KMS-11 (cell line): ENCODE data around the gene TMPRSS3.

Experiments
- H2AFZ ChIP-seq: fragments of 200-600 bp; sonication (generic); 2 replicates; pipeline ENCODE4 v1.6.1; 2016; ENCODE audit warnings: antibody characterized with exemption, mixed run types, low read depth
- H3K27ac ChIP-seq: fragments of 200-600 bp; sonication (generic); 2 replicates; pipeline ENCODE4 v1.6.1; 2016; ENCODE audit warnings: mild to moderate bottlenecking, mixed run types
- H3K27me3 ChIP-seq: fragments of 200-600 bp; sonication (generic); 2 replicates; pipeline ENCODE4 v1.6.1; 2017; ENCODE audit warnings: mild to moderate bottlenecking, low read depth, mixed run types, moderate library complexity; ENCODE audit not compliant: insufficient read depth
- H3K36me3 ChIP-seq: fragments of 200-600 bp; sonication (generic); 2 replicates; pipeline ENCODE4 v1.6.1; 2017; ENCODE audit warnings: mild to moderate bottlenecking, mixed run types; ENCODE audit not compliant: insufficient read depth
- H3K4me1 ChIP-seq: fragments of 200-600 bp; sonication (generic); 2 replicates; pipeline ENCODE4 v1.6.1; 2016; ENCODE audit warnings: mild to moderate bottlenecking, low read depth, mixed run types; ENCODE audit not compliant: poor library complexity, severe bottlenecking
- H3K4me2 ChIP-seq: fragments of 200-600 bp; sonication (generic); 2 replicates; pipeline ENCODE4 v1.7.0; 2016; ENCODE audit warnings: mild to moderate bottlenecking, mixed run types
- H3K4me3 ChIP-seq: fragments of 200-600 bp; sonication (generic); IDR thresholded peaks from 2 replicates; pipeline ENCODE4 v1.6.1; 2017; ENCODE audit warnings: low read depth, low read length, mixed read lengths; ENCODE audit not compliant: insufficient read depth
- H3K79me2 ChIP-seq: fragments of 200-600 bp; sonication (generic); 2 replicates; pipeline ENCODE4 v1.6.1; 2016; ENCODE audit warnings: low read depth, mixed run types; ENCODE audit not compliant: insufficient read depth
- H3K9ac ChIP-seq: fragments of 200-600 bp; sonication (generic); 2 replicates; pipeline ENCODE4 v1.6.1; 2016; ENCODE audit warnings: mild to moderate bottlenecking, mixed run types
- H4K20me1 ChIP-seq: fragments of 200-600 bp; sonication (generic); 2 replicates; pipeline ENCODE4 v1.6.1; 2016; ENCODE audit warnings: mild to moderate bottlenecking, mixed run types; ENCODE audit not compliant: insufficient read depth
- CTCF ChIP-seq: fragments of 200-600 bp; sonication (generic); conservative IDR thresholded peaks from 2 replicates; pipeline ENCODE4 v1.6.1; 2017; ENCODE audit warnings: low read depth, mild to moderate bottlenecking, antibody characterized with exemption, low read length, moderate library complexity, mixed read lengths

The TMPRSS3 gene

GRCh38 chr21:42376338-42376982 is 19.4 kb downstream of the TMPRSS3 start:
- no peaks in the 10 kb centered on the region for H3K4me1 ChIP-seq
- no peak for TF ChIP-seq CTCF
- no peaks in the 10 kb centered on the region for H3K36me3 ChIP-seq
- H3K27ac ChIP-seq = no peak overlapping the region
- no peaks in the 10 kb centered on the region for H4K20me1 ChIP-seq
- H3K4me2 ChIP-seq = no peak overlapping the region
- no peak overlapping the region for H3K9ac ChIP-seq
- H3K79me2 ChIP-seq = no peaks in the 10 kb centered on the region
- H3K4me3 ChIP-seq = no peak overlapping the region
- no peak overlapping the region for H2AFZ ChIP-seq
- peaks cover 68% of the 10 kb centered on the region for H3K27me3 ChIP-seq

DNA sequence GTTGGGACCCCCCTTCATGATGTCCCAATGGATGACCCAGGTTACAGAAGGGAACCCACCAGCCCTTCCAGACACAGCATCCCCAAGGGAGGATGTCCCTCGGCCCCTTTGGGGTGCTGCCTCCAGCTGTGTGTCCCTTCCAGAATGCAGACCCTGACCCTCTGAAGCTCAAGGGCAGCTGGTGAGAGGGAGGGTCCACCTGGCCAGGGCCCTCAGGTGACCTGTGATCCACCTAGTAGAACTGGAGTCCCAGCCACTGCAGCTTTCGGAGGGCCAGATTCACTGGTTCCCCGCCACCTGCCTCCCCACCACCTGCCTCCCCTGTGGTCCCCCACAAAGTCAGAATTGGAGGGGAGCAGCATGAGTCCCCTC is 19.9 kb downstream of the TMPRSS3 start:
- no peaks in the 10 kb centered on the region for H3K36me3 ChIP-seq
- no peak overlapping the region for H3K4me2 ChIP-seq
- H3K4me3 ChIP-seq = no peak overlapping the region
- peaks cover 68% of the 10 kb centered on the region for H3K27me3 ChIP-seq
- H2AFZ ChIP-seq = no peak overlapping the region
- no peak overlapping the region for H3K27ac ChIP-seq
- no peaks in the 10 kb centered on the region for H3K79me2 ChIP-seq
- no peak for TF ChIP-seq CTCF
- no peaks in the 10 kb centered on the region for H4K20me1 ChIP-seq
- no peak overlapping the region for H3K9ac ChIP-seq
- no peaks in the 10 kb centered on the region for H3K4me1 ChIP-seq

GRCh38 chr21:42375506-42375905 is 20.3 kb downstream of the TMPRSS3 start:
- peaks cover 68% of the 10 kb centered on the region for H3K27me3 ChIP-seq
- no peaks in the 10 kb centered on the region for H4K20me1 ChIP-seq
- no peaks in the 10 kb centered on the region for H3K36me3 ChIP-seq
- no peaks in the 10 kb centered on the region for H3K4me1 ChIP-seq
- no peak overlapping the region for H3K9ac ChIP-seq
- H3K79me2 ChIP-seq = no peaks in the 10 kb centered on the region
- no peak overlapping the region for H3K27ac ChIP-seq
- H3K4me2 ChIP-seq = no peak overlapping the region
- no peak overlapping the region for H3K4me3 ChIP-seq
- TF ChIP-seq CTCF = no peak
- no peak overlapping the region for H2AFZ ChIP-seq

- Histone ChIP-seq H3K4me2 (no peak overlapping the region), H3K4me1 (no peaks in the 10 kb centered on the region), H3K4me3 (no peak overlapping the region), H3K79me2 (no peaks in the 10 kb centered on the region), H3K27ac (no peak overlapping the region), H3K9ac (no peak overlapping the region), H4K20me1 (no peaks in the 10 kb centered on the region), H3K27me3 (peaks cover 65% of the 10 kb centered on the region), H2AFZ (no peak overlapping the region), H3K36me3 (no peaks in the 10 kb centered on the region)
- no peak for TF ChIP-seq CTCF
Observed at GRCh38 chr21:42374864-42375499, 20.9 kb downstream of the TMPRSS3 start.
